HUDEP-2 (cell line): ENCODE data around the gene LYL1.

Experiments used
- DNase-seq, 76 experiments: peaks; one replicate each; lab custom pipeline; 2025; ENCODE audit not compliant: unreplicated experiment in 76 of 76; lab: John Stamatoyannopoulos, UW

Gene LYL1

DNA sequence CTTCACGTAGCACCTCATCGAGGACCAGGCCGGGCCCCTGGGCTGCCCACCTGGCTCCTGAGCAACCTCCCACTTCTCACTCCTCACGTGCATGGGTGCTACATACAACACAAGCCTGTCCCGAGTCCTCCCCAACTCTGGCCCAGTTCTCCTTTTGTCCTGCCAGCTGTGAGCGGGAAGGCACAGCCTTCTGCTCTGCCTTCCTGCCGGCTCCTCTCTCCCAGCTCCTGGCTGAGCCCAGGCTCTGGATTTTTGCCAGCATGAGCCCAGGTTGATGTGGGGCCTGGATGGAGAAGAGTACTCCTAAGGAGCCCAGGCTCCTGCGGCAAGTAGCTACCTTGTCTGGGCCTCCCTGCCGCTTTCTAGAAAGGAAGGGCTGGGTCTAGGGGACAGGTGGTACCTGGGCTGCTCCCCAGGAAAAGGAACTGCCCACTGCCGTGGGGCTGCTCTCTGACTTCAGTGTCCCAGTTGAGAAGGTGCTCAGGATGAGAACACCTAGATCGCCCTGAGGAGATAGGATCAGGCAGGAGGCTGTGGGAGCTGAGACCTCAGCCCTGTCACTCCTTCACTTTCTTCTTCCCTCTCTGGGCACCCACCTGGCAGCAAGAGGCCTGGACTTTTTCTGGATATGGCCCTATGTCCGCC lies 23.6 kb downstream of the LYL1 start:
- DNase-seq: peak in 10 of 76 experiments; percentile 26 to 96 (median 54)

- peak in 7 of 76 experiments; percentile 26 to 47 (median 39) for DNase-seq
Observed at GRCh38 chr19:13078381-13078780, 24.3 kb downstream of the LYL1 start.

- DNase-seq: peak in 70 of 76 experiments; percentile 41 to 92 (median 82)
Observed at GRCh38 chr19:13077240-13077639, 25.4 kb downstream of the LYL1 start.

DNA sequence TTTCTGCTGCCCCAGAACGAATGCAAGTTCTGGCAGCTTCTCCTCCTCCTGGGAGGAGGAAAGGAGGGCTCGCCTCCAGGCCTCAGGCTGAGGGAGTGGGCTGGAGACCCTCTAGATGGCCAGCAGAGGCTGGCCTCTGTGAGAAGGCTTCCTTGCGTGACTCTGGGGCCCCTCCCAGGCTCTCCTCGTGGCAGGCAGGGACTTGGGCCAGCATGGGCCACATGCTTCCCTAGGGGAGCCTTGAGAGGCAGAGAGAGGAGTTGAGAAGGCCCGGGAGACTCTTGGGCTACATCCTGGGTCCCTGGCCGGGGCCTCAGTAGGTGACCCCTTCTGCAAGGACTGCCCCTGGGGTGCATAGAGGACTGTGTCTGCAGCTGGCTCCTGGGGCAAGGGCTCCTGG lies 25.9 kb downstream of the LYL1 start:
- peak in 26 of 76 experiments; percentile 22 to 67 (median 32) for DNase-seq

DNA sequence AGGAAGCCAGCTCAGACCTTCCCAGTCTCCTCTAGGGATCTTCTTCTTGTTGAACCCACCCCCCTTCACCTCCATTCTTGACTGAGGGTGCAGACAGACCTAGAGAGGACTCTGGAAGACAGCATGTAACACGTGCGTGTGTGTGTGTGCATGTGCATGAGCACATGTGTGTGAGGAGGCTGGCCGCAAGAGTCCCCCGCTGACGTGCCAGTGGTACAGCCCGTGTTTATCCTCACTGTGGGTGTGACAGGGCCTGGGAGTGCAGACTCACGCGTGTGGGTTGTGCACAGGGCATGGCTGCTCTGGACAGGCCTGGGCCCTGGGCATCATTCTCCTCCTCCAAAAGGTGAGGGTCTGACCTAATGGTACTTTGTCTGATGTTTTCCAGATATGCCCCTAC lies 26.3 kb downstream of the LYL1 start:
- DNase-seq: peak in 23 of 76 experiments; percentile 18 to 67 (median 36)

GRCh38 chr19:13074378-13074777 lies 28.3 kb downstream of the LYL1 start:
- DNase-seq: peak in 12 of 76 experiments; percentile 20 to 52 (median 35)

DNA sequence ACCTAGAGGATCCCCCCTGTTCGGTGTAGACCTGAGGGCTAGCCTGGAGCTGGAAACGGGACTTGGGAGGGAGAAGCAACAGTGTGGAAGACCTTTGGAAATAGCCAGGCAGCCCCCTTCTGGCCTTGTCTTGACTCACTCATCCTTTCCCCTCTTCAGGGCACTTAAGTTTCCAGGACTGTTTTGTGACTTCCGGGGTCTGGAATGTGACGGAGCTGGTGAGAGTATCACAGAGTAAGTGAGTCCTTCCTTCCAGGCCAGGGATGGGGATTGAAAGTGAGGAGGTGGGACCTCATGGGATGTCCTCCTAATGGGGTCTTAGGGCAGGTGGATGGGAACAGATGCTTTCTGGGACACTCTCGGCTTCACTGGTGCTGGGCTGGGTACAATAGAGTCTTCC lies 29.4 kb downstream of the LYL1 start:
- no peak for DNase-seq

GRCh38 chr19:13072188-13072908 lies 30.3 kb downstream of the LYL1 start:
- peak in 3 of 76 experiments; percentile 22 to 29 (median 24) for DNase-seq

GRCh38 chr19:13071444-13072187 lies 31.0 kb downstream of the LYL1 start:
- DNase-seq: peak in 1 of 76 experiments; percentile 12

- DNase-seq: no peak
Observed at GRCh38 chr19:13070425-13071140, 32.1 kb downstream of the LYL1 start.

- DNase-seq: peak in 75 of 76 experiments; percentile 86 to 100 (median 97)
Observed at GRCh38 chr19:13069415-13070359, 33.0 kb downstream of the LYL1 start.

DNA sequence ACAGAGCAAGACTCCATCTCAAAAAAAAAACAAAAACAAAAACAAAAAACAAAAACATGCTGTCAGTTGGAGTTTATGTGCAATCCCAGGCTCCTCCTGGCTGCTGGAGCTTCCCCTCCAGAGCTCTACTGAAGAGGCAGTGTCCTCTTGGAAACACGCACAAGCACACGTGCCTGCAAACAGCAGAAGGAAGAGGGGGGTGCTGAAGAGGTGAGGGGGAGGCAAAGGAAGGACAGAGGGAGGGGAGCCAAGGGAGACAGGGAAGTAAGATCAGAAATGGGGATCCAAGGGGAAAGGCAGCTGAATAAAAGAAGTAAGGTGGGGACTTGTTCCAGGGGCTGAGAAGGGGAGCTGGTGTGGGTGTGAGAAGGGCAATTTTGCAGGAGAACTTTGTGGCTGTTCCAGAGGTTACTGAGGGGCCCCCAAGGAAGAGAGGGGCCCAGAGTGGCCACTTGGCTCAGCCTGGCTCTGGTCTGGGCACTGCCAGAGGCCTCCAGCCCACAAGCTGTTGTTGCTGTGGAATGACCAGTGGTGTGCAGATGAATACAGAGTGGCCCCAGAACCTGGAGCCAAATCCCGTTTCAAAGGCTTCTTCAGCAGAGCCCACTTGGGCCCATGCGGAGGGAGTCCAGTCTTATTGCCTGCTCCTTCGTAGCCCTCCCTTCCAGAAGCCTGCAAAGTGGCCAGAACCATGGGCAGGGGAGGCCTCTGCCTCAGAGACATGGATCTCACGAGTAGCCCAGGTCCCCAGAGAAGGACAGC lies 34.4 kb downstream of the LYL1 start:
- peak in 5 of 76 experiments; percentile 30 to 86 (median 39) for DNase-seq

DNA sequence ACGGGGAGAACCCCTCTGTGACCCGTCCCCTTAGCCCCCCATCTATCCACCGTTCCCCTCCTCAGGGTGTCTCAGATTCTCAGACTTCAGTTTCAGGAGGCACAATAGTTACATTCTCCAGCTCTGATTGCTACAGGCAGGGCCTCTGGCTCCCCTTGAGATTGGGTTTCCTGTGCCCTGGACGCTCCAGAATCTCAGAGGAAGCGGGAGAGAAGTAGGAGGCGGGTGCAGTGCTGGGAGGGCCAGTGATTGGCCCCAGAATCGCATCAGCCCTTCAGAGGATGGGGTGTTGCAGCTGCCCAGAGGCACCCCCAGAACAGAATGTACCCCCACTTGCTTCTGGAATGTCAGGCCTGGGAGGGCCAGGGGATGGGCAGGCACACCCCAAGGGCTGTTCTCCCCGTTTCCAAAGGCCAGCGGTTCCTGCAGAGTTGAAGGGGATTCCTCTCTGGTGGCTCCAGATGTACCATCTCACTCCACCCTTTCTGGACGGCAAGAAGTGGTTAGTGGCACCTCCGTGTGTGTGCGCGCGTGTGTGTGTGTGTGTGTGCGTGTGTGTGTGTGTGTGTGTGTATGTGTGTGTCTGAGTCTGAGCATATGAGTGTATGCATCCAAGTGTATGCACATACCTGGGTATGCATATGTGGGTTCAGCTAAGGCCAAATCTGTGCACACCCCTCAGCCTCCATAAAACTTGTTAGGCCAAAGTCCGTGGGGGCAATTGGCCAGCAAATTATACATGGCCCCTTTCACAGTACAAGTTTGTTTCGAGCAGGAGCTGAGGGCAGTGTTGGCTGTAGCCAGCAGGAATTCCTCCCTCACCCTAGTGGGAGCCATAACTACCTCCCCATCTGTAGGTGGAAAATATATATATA lies 35.5 kb downstream of the LYL1 start:
- DNase-seq: peak in 1 of 76 experiments; percentile 16

DNA sequence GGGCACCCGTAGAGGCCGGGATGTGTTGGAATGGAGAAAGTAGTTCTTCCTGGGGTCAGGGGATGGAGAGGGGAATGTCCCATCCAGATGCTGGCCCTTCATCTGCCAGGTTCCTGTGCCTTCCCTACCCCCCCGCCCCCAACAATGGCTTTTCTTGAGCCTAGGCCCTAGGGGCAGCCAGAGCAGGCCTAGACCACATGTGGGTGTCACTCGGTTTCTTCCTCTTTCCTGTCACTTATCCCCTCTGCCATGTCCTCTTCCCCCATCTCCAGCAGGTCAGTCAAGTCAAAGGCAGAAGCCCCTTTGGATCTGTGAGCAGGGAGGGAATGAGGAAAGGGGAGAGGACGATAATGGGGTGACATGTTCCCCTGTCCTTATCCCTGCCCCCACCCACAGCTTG lies 36.4 kb downstream of the LYL1 start:
- no peak for DNase-seq

DNA sequence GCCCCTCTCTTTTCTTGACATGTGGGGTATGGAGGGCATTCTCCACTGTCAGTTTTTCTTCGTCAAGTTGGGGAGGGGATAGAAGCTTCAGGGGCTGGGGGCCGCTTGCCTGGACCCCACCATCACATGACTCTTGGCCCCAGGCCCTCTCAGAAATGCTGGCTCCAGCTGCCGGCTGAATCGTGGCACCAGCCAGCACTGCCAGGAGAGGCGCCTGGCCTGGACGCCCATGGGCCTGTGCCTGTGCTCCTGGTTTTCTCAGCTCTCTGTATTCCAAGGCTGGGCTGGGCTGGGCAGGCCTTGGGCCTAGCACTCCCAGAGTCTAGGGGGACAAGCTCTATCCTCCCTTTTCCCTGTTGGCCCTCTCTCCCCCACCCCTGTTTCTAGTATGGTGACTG lies 38.6 kb downstream of the LYL1 start:
- no peak for DNase-seq

- no peak for DNase-seq
Observed at GRCh38 chr19:13063461-13064091, 39.1 kb downstream of the LYL1 start.

DNA sequence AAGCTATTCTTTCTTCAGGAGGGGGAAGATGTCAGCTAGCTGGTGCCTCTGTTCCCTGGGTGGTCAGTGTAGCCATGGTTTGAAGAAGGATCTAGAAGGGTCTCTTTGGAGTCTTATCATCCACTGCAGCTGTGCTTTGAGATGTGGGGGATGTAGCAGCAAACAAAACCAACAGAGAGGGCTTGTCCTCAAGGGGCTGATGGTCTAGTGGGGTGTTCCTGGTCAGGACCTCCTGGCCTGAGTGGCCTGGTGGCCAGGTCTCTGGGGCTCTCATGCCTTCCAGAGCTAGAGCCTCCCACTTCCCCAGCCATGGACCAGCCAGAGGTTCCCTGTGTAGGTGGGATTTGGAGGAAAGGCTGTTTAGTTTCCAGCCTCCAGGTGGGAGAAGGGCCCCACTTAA lies 40.3 kb downstream of the LYL1 start:
- no peak for DNase-seq
